Activated B cell treated with CpG ODN at 0.5 μM for 24 hours (primary cell): Measurements from ENCODE around the gene RACK1. TPM values are rescaled to one million over a fixed set of nuclear protein-coding genes. Genes with fewer than 3 reads are reported as not detected.

ENCODE experiments used
- ATAC-seq: fragments of 200-7000 bp; cut with Tn5 transposase; one replicate; pipeline ENCODE4 v1.10.0; 2021; ENCODE audit warnings: low read depth, mild to moderate bottlenecking, moderate library complexity
- CTCF ChIA-PET: fragments of 350-600 bp; sonication (Branson Sonifier 250); formaldehyde crosslinking; loops from one replicate; lab custom pipeline; 2021; ENCODE audit warnings: antibody characterized with exemption; lab: Charles Lee
- POLR2A ChIA-PET: fragments of 350-600 bp; sonication (Branson Sonifier 250); formaldehyde crosslinking; loops from one replicate; lab custom pipeline; 2021; ENCODE audit warnings: antibody characterized with exemption; lab: Charles Lee
- DNase-seq: peaks from one replicate; pipeline ENCODE4 v3.0.0; 2022
- H3K27ac Mint-ChIP-seq: one replicate; pipeline ENCODE4 v1.8.0; 2020; ENCODE audit warnings: mixed read lengths
- H3K27me3 Mint-ChIP-seq: one replicate; pipeline ENCODE4 v1.8.0; 2021; ENCODE audit warnings: mixed read lengths
- H3K36me3 Mint-ChIP-seq: one replicate; pipeline ENCODE4 v1.8.0; 2021; ENCODE audit warnings: low read depth, mixed read lengths
- H3K4me1 Mint-ChIP-seq: one replicate; pipeline ENCODE4 v1.8.0; 2021; ENCODE audit warnings: mixed read lengths
- H3K4me3 Mint-ChIP-seq: one replicate; pipeline ENCODE4 v1.8.0; 2020; ENCODE audit warnings: mild to moderate bottlenecking, mixed read lengths
- H3K9me3 Mint-ChIP-seq: one replicate; pipeline ENCODE4 v1.8.0; 2020; ENCODE audit warnings: mixed read lengths
- CTCF ChIP-seq: fragments of 200-600 bp; IDR thresholded peaks from one replicate; pipeline ENCODE4 v1.8.0; 2022; ENCODE audit warnings: antibody characterized with exemption, mild to moderate bottlenecking
- intact Hi-C: fragments of 100-400 bp; cut with micrococcal nuclease; formaldehyde crosslinking; loops from one replicate; pipeline ENCODE4 v1.15.1; 2024
- total RNA-seq: library from RNA; stranded (reverse); gene quantifications from 2 replicates; pipeline ENCODE4 v1.2.3, GENCODE V29; 2022

RACK1 gene
- total RNA-seq, 1 donor from 2014 or later = 2,528 TPM

GRCh38 chr5:181243018-181243563, 615 bp downstream of the RACK1 start:
- Mint-ChIP-seq H3K4me1 (peaks cover 69% of the 10 kb centered on the region), H3K36me3 (peaks cover 62% of the 10 kb centered on the region), H3K27me3 (no peaks in the 10 kb centered on the region), H3K4me3 (peak overlapping the region; percentile 96), H3K9me3 (no peaks in the 10 kb centered on the region), H3K27ac (peak overlapping the region; percentile 98)
- ATAC-seq (peak; percentile 2), DNase-seq (no peak)
- CTCF ChIA-PET = interaction anchor here (2.1 kb wide), 1 partner anchor 19 kb away, joined by 7 read pairs; no protein-coding TSS in a partner anchor
- intact Hi-C loops = loop anchor here (1.0 to 5.0 kb wide), 3 partner anchors 20 to 55 kb away; partner anchors contain the start of genes TRIM41 and TRIM7
- POLR2A ChIA-PET = interaction anchor here (0.8 to 8.6 kb wide), 10 partner anchors 8 to 433 kb away, joined by 3 to 177 read pairs (median 9); partner anchors contain the start of genes TRIM41, TRIM52 and ZFP62
- no peak for TF ChIP-seq CTCF

- Mint-ChIP-seq H3K36me3 (peaks cover 70% of the 10 kb centered on the region), H3K9me3 (no peaks in the 10 kb centered on the region), H3K27ac (peak overlapping the region; percentile 98), H3K4me3 (peak overlapping the region; percentile 96), H3K4me1 (peaks cover 59% of the 10 kb centered on the region), H3K27me3 (no peaks in the 10 kb centered on the region)
- intact Hi-C loops = loop anchor here (5.0 kb wide), 1 partner anchor 35 kb away; the partner anchor contains the start of gene TRIM7
- POLR2A ChIA-PET = interaction anchor here (1.3 to 8.6 kb wide), 4 partner anchors 7 to 43 kb away, joined by 3 to 177 read pairs (median 80); partner anchors contain the start of genes TRIM41 and TRIM52
- CTCF ChIA-PET = no interaction called here
- DNase-seq = no peak
- ATAC-seq = no peak
- no peak for TF ChIP-seq CTCF
Measured at GRCh38 chr5:181242031-181242451, 1.7 kb downstream of the RACK1 start.

GRCh38 chr5:181241393-181241975, 2.2 kb downstream of the RACK1 start:
- POLR2A ChIA-PET = interaction anchor here (0.7 to 8.8 kb wide), 4 partner anchors 17 to 60 kb away, joined by 6 to 177 read pairs (median 108); partner anchors contain the start of genes TRIM41 and TRIM52

GRCh38 chr5:181239062-181239663, 4.5 kb downstream of the RACK1 start:
- intact Hi-C loops = no loop called here
- no peak for TF ChIP-seq CTCF
- DNase-seq (no peak), ATAC-seq (no peak)
- Mint-ChIP-seq H3K36me3 (peaks cover 92% of the 10 kb centered on the region), H3K4me1 (peaks cover 40% of the 10 kb centered on the region), H3K27ac (no peak overlapping the region), H3K27me3 (no peaks in the 10 kb centered on the region), H3K4me3 (no peak overlapping the region), H3K9me3 (no peaks in the 10 kb centered on the region)
- POLR2A ChIA-PET = interaction anchor here (0.6 to 8.8 kb wide), 5 partner anchors 15 to 448 kb away, joined by 3 to 73 read pairs (median 4); partner anchors contain the start of genes TRIM41 and TRIM52
- CTCF ChIA-PET = no interaction called here

More at GRCh38 chr5:181241393-181241975, 2.2 kb downstream of the RACK1 start:
- CTCF ChIA-PET = no interaction called here
- Mint-ChIP-seq H3K27me3 (no peaks in the 10 kb centered on the region), H3K4me1 (peaks cover 58% of the 10 kb centered on the region), H3K27ac (peak overlapping the region; percentile 98), H3K36me3 (peaks cover 76% of the 10 kb centered on the region), H3K9me3 (no peaks in the 10 kb centered on the region), H3K4me3 (peak overlapping the region; percentile 96)
- no peak for TF ChIP-seq CTCF
- intact Hi-C loops = loop anchor here (5.0 kb wide), 1 partner anchor 34 kb away; the partner anchor contains the start of gene TRIM7
- ATAC-seq (no peak), DNase-seq (no peak)
